ENCODE measurements around the gene COG3.
"Not testable (repeated sequence)": the region's sequence is repeated elsewhere in the genome, so short reads cannot be mapped to it uniquely, and the experiment has no call there.

Gene COG3, protein sequence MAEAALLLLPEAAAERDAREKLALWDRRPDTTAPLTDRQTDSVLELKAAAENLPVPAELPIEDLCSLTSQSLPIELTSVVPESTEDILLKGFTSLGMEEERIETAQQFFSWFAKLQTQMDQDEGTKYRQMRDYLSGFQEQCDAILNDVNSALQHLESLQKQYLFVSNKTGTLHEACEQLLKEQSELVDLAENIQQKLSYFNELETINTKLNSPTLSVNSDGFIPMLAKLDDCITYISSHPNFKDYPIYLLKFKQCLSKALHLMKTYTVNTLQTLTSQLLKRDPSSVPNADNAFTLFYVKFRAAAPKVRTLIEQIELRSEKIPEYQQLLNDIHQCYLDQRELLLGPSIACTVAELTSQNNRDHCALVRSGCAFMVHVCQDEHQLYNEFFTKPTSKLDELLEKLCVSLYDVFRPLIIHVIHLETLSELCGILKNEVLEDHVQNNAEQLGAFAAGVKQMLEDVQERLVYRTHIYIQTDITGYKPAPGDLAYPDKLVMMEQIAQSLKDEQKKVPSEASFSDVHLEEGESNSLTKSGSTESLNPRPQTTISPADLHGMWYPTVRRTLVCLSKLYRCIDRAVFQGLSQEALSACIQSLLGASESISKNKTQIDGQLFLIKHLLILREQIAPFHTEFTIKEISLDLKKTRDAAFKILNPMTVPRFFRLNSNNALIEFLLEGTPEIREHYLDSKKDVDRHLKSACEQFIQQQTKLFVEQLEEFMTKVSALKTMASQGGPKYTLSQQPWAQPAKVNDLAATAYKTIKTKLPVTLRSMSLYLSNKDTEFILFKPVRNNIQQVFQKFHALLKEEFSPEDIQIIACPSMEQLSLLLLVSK

DNA sequence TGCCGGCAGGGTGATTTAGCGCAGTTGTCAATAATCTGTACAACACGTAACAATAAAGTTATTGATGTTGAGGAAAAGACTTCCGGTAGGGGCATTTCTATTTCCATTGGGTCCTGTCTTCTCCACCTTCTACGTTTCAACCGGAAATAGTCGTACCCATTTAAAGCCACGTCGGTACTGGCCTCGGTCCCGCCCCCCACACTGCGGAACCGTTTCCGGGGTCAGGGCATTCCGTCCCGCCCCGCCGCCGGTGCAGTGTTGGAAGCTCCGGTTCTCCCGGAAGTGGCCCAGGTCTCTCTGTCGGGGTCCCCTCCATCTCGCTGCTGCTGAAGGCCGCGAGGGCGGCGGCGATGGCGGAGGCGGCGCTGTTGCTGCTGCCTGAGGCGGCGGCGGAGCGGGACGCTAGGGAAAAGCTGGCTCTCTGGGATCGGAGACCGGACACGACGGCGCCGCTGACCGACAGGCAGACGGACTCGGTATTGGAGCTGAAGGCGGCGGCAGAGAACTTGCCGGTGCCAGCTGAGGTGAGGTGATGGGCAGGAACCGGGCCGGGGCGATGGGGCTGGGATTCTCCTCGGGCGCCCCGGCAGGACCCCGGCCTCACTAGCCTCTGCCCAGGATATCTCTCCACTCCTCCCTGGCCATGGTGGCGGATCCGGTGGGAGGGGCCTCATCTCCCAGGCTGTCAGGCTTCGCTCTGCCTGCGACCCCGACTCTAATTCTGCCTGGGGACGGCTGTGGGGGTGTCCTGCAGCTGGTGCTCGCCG, at the start of gene COG3:
Gene COG3, plus strand, starts transcription at position 253 of the 767 bp plus-strand sequence. Its CDS starts 98 bp downstream, at position 351.
- peak; percentile 90 for DNase-seq

DNA sequence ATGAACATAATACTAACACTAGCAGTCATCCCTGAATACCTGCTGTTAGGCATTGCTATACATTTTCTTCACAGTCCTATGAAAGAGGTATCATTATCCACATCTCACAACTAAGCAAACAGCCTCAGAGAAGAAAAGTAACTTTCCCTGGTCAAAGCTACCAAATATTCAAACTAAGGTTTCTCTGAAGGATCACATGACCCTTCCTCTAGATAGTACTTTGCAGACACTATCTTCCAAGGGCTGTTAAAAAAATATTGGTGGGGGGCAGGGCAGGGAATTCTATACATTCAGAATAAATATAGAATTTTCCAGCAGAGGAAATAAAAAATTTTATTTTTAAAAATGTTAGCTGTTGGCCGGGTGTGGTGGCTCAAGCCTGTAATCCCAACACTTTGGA, 49.6 kb upstream of the COG3 start:
- no peak for DNase-seq

DNA sequence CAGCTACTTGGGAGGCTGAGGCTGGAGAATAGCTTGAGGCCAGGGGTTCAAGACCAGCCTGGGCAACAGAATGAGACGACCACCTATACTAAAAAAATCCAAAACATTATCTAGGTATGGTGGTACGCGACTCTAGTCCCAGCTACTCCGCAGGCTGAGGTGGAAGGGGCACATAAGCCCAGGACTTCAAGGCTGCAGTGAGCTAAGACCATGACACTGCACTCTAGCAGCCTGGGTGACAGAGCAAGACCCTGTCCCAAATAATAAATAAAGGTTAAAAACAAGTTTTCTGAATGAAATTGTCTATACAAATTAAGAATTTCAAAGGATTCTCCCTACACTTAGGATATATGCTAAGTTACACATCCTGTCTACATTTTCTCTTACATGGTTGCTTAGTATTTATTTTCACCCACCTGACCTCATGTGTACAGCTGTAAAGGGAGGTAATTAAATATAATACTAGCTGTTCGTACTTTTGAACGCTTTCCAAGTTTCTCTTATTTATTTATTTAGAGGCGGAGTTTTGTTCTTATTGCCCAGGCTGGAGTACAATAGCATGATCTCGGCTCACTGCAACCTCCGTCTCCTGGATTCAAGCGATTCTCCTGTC, 48.1 kb upstream of the COG3 start:
- DNase-seq = peak; percentile 21

DNA sequence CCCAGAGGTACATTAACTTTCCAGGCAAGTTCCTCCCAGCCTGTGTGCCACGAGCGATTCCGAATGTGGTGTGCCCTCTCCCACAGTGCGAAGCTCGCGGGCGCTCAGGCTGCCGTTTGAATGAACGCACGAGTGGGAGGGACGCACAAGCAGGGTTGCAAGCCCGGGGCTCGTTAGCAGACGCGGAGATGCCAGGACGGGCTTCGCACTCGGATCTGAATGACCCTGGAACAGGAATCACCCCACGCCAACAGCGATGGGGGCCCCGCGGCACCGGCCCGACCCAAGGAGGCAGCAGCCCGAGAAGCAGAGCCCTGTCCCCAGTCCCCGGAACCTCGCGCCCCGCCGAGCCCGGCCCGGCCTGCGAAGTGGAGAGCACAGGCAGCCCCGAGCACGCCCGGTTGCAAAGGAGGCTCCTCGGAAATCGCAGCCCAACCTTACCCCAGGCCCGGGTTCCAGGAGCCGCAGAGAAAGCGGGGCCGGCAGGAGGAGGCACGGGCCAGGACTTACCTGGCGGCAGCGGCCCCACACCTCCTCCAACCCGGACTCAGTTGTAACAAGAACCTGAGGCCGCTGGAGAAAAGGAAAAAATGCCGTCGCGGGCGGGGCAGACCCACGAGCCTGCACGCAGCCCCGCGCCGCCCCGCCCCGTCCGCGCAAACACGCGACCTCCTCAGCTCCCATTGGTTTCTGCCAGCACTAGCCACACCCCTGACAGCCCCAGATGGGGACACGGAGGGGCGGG, 46.8 kb upstream of the COG3 start, which contains the start of gene SLC25A30:
Gene SLC25A30, minus strand, starts transcription at position 584 of the 745 bp plus-strand sequence. CDS start 6,948 bp downstream, outside the sequence.
- peak; percentile 90 for DNase-seq

DNA sequence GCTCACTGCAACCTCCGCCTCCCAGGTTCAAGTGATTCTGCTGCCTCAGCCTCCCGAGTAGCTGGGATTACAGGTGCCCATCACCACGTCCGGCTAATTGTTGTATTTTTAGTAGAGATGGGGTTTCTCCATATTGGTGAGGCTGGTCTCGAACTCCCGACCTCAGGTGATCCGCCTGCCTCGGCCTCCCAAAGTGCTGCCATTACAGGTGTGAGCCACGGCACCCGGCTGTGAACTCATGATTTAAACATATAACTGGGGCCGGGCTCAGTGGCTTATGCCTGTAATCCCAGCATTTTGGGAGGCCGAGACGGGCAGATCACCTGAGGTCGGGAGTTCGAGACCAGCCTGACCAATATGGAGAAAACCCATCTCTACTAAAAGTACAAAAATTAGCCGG, 45.4 kb upstream of the COG3 start:
- not testable (repeated sequence) for DNase-seq

DNA sequence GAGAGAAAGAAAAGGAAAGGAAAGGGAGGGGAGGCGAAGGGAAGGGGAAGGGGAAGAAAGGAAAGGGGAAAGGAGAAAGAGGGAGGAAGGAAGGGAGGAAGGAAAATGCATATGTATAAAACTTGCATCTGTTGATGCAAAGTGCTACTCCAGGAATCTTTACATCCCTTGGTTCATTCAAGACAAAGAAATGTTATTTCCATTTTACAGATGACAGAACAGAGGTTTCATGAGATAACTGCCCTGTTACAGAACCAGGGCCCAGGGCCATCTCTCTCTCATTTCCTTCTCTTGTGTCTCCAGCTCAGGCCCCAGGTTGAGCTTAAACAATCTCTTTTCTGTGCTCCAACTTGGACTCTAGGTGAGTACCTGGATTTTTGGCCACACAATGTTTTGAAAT, 44.8 kb upstream of the COG3 start:
- no peak for DNase-seq

DNA sequence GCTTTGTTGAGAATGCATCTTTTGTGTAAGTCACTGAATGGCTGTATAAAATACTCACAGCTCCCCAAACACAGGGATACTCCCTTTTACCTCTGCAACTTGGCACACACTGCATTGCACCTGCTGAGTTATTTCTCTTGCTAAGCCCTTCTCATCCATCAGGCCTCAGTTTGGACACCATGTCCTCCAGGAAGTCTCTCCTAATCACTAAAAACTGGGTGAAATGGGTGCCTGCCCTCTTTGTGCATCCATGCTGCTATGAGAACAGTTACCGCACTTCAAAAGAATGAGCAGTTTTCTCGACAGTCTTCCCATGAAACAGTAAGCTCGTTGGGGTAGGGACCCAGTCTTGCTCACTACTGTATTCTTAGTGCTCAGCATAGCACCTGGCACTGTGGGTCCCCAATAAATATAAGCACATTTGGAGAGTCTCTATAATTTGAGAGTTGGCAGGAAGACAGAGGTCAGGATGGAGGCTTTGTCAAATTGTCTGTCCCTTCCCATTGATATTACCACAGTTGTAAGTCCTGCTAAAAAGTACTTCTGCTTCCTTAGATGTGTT, 41.9 kb upstream of the COG3 start:
- no peak for DNase-seq

DNA sequence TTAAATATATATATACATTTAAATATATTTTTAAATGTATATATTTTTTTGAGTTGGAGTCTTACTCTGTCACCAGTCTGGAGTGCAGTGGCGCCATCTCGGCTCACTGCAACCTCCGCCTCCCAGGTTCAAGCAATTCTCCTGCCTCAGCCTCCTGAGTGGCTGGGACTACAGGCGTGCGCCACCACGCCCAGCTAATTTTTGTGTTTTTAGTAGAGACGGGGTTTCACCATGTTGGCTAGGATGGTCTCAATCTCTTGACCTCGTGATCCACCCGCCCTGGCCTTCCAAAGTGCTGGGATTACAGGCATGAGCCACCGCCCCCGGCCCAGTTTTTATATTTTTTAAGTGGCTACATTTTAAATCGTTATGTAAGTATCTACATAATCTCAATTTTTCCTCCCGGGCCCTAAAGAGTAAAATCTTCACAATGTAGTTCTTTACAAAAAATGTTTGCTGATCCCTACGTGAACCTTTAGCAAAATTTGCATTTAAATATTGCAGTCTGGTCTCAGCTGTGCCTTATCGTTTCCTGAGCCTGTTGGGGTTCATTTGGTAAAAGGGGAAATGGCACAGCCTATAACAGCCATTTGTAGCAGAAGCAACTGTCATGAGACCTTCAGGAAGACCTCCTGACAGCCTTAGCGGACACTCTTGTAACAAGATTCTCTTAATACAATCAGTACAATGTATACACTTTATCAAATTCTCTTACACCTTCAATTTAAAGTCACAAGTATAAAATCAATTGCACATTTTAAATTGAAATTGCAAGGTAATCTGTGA, 38.5 kb upstream of the COG3 start:
- not testable (repeated sequence) for DNase-seq

DNA sequence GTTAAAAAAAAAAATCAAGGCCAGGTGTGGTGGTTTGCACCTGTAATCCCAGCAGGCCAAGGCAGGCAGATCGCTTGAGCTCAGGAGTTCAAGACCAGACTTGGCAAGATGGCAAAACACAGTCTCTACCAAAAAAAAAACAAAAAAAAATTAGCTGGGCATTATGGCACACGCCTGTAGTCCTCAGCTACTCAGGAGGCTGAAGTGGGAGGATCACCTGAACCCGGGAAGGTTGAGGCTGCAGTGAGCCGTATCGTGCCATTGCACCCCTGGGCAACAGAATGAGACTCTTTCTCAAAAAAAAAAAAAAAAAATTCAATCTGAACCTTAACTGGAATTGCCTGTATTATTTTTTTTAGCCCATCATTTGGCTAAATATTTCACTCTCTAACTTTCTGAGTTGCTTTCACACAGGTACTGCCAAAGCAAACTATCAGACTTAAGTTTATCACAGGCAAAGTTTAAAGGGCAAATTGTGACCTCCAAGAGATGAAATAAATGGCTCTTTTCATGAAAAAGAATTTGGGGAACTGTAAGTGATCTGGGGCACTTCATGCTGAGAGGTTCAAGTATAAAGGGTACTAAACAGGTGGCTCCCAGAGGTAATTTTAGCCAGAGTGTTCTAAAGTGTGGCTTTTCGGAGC, 31.9 kb upstream of the COG3 start:
- DNase-seq = no peak

DNA sequence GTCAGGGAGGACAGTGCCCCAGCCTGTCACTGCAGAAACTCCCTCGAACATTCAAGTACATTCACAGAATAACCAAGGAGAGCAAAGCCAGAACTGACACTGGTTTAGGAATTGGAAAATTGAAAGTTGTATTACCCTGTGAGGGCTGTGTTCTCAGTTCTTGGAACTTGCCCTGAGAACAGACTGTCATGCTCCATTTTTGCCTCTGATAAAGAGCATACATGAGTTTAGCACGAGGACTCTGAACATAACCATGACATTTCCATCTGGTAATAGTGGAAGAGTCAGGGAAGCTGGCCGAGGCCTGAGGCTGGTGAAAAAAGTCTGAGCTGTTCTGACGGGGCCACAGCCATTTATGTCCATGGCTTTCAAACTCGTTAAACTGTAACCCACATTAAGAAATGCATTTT, 31.4 kb upstream of the COG3 start:
- DNase-seq = no peak

DNA sequence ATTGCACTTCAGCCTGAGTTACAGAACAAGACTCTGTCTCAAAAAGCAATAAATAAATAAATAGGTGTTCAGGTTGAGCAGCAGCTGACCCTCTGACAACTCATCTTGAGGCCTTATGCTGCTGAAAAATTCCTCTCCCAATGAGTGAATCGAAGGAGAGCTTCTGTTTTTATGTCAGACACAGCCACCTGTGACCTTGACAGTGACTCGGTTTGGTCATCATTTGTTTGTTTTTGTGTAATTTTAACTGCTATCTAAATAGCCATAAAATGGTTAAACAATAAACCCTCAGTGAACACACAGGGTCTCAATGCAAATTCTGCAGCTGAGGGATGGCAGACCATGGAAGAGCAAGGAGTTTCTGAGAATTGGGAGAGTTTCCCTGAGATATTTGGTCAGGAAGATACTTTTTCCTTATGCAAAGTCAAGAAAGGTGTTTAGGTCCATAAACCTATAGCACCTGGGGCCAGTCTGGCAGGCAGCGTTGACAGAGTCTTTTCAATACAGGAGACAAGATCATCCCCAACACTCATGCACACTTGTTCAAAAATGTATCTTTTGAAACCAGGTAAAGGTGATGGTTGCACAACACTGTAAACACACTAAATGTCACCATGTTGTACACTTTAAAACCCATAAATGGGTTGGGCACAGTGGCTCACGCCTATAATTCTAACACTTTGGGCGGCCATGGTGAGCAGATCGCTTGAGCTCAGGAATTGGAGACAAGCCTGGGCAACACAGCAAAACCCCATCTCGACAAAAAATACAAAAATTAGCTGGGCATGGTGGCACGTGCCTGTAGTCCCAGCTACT, 30.0 kb upstream of the COG3 start:
- DNase-seq = no peak

DNA sequence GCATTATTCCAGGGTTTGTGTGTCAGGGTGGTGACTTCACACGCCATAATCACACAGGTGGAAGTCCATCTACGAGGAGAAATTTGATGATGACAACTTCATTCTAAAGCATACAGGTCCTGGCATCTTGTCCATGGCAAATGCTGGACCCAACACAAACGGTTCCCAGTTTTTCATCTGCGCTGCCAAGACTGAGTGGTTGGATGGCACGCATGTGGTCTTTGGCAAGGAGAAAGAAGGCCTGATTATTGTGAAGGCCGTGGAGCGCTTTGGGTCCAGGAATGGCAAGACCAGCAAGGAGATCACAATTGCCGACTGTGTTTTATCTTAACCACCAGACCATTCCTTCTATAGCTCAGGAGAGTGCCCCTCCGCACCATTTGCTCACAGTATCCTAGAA, 28.4 kb upstream of the COG3 start:
- DNase-seq = no peak

DNA sequence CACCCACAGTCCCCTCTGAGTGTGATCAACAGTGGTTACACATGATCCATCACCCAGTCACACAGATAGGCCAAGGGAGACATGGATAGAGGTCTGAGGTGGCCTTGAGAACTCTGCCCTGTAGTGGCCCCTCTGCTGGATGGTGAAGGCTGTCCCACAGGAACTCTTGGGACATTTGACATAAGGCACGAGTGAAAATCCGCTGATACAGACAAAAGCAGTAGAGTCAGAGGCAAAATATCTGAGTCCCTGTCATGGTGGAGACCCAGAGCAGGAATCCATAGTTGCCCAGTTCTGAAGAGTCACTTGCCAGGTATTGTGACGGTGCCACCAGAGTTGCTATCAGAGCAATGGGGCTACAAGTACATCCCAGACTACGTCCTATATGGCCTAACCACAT, 27.8 kb upstream of the COG3 start:
- no peak for DNase-seq

DNA sequence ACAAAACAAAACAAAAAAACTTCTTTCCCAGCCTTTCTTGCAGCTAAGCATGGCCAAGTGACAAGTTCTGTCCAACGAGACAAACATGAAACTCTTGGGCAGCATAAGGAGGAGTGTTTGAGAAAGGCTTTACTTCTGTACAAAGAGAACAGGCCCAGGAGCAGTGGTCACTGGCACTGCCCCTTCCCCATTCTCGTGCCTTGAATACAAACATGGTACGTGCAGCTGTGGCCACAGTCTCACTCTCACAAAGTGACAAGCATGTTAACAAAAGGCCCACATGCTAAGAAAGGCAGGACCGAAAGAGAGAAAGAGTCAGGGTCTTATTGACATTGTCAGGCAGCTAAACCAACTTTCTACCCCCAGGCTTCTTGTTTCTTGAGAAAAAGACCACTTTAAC, 26.8 kb upstream of the COG3 start:
- no peak for DNase-seq

DNA sequence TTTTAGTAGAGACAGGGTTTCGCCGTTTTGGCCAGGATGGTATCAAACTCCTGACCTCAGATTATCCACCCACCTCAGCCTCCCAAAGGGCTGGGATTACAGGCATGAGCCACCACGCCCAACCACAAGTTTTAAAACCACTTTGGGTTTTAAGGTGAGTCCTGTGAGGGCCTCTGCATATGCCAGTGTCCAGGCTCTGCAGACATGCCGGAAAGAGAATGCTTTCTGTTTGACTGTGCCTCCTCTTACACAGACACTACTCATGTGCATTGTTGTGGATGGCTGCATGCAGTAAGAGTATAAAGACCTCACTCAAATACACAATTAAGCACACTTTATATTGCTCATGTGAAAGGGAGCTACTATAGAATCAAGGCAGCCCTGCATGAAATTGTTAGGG, 25.7 kb upstream of the COG3 start:
- DNase-seq = no peak

DNA sequence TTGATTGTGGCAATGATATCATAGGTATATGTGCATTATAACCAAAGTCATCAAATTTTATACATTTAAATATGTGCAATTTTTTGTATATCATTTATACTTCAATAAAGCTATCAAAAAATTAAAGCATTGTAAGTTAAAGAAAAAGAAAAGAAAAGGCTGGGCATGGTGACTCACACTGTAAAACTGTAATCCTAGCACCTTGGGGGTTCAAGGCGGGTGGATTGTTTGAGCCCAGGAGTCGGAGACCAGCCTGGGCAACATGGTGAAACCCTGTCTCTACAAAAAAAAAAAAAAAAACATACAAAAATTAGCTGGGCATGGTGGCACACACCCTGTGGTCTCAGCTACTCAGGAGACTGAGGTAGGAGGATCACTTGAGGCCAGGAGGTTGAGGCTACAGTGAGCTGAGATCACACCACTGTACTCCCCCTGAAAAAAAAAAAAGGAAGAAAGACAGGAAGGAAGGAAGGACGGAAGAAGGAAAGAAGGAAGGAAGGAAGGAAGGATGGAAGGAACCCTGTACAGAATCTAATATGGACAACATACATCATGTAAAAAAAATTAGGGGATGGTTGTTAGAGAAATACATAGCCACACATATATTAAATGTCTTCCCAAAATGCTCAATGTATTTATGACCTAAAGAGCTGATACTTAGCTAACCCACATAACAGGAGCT, 24.8 kb upstream of the COG3 start:
- DNase-seq = no peak

DNA sequence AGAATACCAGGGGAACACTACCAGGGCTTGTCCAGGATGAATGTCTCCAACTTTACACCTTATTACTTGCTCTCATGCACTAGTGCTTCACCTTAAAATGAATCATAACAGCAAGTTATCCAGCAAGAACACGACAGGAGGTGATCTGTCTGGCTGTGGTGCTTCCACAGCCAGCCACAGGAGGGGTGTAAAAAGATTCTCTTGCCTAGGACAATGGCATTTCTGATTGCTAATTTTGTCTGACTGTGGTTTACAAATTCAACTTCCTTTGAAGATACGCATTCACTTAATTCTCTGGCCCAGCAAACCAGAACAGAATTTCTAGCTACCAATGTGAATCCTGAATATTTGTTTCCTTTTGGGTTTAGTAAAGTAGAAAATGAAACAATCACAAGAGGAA, 23.1 kb upstream of the COG3 start:
- no peak for DNase-seq

DNA sequence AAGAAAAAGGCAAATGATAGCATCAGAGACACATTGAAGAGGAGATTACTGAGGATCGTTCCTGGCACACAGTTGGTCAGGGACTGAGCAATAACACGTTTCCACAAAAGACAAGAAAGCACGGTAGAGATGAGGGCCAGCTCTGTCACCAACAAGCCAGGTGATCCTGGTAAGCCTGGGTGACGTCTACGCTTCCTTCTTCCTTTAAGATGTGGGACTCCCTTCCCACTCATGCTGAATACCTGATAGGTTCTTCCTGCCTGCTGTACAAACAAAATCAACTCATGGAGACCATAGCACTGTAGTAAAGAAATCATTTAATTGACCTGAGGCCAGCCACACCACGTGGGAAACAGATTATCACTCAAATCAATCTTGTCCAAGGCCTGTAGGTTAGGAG, 19.7 kb upstream of the COG3 start:
- DNase-seq = no peak

DNA sequence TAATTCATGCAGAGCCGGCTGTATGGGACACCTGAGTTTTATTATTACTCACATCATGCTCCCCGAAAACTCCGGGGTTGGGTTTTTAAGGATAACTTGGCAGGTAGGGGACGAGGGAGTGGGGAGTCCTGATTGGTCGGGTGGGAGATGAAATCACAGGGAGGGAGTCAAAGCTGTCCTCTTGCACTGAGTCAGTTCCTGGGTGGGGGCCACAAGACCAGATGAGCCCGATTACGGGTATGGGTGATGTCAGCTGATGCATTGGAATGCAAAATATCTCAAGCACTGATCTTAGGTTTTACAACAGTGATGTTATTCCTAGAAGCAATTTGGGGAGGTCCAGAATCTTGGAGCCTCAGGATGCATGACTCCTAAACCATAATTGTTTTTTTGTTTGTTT, 18.6 kb upstream of the COG3 start:
- DNase-seq = no peak

Data from NCI-H2227 treated with DMSO at 0.1 percent for 48 hours (cell line).